Measurements from ENCODE around the gene NBDY. TPM values are rescaled to one million over a fixed set of nuclear protein-coding genes. Genes with fewer than 3 reads are reported as not detected.
"Not testable (repeated sequence)": the region's sequence is repeated elsewhere in the genome, so short reads cannot be mapped to it uniquely, and the experiment has no call there.

Gene NBDY, protein sequence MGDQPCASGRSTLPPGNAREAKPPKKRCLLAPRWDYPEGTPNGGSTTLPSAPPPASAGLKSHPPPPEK
- 10 to 100 TPM; 35.6 to 36.0 TPM for total RNA-seq

DNA sequence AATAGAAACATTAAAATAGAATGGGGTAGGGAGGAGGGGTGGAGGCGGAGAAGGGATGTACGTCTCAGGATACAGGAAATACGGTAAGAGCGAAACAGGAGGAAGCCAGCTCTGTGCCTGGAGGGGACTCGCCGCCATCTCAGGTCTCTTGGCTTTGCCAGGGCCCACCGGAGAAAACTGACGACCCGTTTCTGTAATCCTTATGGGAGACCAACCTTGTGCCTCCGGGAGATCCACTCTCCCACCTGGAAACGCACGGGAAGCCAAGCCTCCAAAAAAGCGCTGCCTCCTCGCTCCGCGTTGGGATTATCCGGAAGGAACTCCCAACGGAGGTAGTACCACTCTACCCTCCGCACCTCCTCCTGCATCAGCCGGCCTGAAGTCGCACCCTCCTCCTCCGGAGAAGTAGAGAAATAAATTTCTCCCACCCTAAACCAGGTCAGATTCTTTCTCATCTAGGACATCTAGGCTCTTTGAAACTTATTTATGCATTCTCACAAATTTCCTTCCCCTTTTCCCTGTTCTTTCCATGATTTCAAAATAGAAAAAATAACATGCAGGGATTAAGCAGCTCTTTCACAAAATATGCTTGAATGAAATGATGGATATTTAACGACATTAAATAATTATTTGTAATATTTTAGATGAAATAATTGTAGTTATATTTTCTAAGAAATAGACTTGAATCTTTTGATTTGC is at the start of gene NBDY:
NBDY (plus strand) TSS at position 92 of the 699 bp plus-strand sequence; CDS start at position 203, 111 bp downstream.
- POLR2A ChIA-PET = interaction anchor here (3.1 kb wide), 1 partner anchor 165 kb away, joined by 16 read pairs; the partner anchor contains the start of gene UBQLN2
- CTCF ChIA-PET = no interaction called here

DNA sequence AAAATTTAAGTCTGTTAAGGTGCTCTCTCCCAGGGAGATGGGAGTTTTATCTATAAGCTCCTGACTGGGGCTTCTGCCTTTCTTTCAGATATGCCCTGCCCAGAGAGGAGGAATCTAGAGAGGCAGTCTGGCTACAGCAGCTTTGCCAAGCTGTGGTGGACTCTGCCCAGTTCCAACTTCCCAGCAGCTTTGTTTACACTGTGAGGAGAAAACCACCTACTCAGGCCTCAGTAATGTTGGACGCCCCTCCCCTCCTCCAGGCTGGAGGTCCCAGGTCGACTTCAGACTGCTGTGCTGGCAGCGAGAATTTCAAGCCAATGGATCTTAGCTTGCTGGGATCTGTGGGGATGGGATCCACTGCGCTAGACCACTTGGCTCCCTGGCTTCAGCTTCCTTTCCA is 24.5 kb upstream of the NBDY start:
- POLR2A ChIA-PET = not testable (repeated sequence)

DNA sequence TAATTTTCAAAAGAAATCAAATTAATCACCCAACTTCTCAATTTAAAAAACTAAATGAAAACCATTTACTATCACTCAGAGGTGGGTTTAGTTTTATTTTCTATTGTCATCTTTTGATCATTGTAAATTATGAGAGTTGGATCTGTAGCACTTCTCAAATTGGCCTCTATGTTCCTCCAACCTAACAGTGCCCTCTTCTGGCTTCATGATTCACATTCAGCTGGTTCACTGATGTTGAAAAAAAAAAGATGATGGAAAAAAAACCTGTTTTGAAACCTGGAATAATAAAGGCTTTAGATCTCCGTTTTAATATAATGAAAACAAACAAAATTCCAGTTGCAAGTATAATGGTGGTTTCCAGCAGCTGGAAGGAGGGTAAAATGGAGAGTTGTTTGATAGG is 2.4 kb upstream of the NBDY start:
- CTCF ChIA-PET = no interaction called here
- POLR2A ChIA-PET = no interaction called here

More for the DNA sequence above, 24.5 kb upstream of the NBDY start:
- CTCF ChIA-PET = not testable (repeated sequence)

DNA sequence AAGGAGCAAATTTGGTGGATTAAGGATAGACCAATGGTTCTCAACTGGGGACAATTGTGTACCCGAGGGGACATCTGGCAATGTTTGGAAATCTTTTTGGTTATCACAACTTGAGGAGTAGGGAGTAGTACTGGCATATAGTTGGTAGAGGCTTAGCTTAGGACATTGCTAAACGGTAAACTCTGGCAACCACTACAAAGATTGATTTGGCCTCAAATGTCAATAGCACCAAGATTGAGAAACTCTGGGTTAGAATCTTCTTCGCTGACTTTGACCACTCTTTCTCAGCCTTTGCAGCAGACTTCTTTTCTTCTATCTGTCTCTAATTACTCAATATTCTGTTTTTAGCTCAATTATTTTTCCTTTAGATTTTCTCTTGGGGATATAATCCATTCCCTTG is 1.5 kb upstream of the NBDY start:
- POLR2A ChIA-PET = interaction anchor here (3.1 kb wide), 1 partner anchor 163 kb away, joined by 16 read pairs; the partner anchor contains the start of gene UBQLN2

DNA sequence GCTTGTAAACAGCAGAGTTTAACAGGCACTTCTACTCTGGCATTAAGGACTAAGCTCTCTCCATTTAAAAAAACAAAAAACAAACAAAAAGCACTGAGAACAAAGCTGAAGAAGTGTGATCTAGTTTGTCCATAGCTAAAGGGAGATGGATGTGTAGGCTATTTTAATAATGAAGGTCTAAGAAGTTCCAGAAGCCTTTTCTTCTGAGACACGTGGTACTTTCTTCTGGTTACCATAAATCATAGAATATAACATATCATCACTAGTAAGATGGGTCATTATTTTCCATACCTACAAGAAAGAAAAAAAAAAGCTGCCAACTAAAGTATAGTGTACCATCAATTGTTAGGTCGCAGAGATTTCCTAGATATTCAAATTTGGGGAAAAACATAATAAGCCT is 722 bp upstream of the NBDY start:
- POLR2A ChIA-PET = interaction anchor here (3.1 kb wide), 1 partner anchor 164 kb away, joined by 16 read pairs; the partner anchor contains the start of gene UBQLN2
- CTCF ChIA-PET = no interaction called here

More for the DNA sequence above, 1.5 kb upstream of the NBDY start:
- CTCF ChIA-PET = no interaction called here

DNA sequence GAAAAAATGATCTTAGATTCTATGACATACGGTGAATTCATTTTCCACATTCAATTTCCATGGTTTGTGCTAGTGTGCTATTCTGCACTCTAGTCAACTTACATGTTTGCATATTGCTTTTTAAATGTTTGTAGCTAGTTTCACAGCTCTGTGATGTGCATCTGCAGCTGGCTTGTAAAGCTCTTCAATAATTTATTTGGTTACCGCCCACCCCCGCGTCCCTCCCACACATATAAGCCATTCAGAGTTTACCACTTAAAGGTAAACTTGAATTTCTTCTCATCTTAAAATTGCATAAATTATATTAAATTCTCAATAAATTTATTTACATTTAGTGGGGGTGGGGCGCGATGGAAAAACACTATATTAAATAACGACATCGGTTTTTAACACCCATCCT is 291 bp upstream of the NBDY start:
- CTCF ChIA-PET = no interaction called here
- POLR2A ChIA-PET = interaction anchor here (3.1 kb wide), 1 partner anchor 165 kb away, joined by 16 read pairs; the partner anchor contains the start of gene UBQLN2

DNA sequence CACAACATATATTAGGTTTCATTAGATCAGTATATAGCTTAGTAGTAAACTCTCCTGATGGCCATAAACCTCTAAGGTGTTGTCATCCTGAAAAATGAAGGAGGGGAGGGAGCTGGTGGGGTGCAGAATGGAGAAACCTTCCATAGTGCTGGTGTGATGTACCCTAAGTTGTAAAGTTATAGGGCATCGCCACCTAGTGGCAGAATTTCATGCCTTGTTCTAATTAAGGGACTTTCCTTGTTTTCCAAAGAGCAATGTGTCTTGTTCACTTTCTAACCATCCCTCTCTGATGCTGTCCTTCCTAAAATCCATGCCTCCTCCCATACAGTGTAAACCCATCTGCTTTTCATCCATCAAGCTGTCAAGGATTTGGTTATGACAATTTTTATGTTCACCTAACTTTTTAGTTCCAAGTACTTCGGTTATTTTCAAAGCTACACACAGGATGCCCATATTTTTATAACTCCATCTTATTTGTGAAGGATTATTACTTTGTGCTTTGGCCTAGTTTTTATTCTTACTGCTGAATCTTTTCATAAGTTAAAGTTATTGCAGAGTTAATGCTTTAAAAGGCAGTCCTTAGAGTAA is 4.5 kb downstream of the NBDY start:
- CTCF ChIA-PET = interaction anchor here (1.4 kb wide), 1 partner anchor 10 kb away, joined by 3 read pairs; no protein-coding TSS in a partner anchor
- POLR2A ChIA-PET = no interaction called here

DNA sequence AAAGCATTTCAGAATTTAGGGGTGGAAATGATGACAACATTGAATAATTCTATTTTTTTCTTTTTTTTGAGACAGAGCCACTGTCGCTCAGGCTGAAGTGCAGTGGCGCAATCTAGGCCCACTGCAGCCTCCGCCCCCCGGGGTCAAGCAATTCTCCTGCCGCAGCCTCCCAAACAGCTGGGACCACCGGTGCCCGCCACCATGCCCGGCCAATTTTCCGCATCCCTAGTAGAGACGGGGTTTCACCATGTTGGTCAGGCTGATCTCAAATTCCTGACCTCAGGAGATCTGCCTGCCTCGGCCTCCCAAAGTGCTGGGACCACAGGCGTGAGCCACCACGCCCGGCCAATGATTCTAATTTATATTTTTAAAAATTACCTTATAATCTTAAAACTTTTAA is 7.2 kb downstream of the NBDY start:
- ChIA-PET POLR2A (no interaction called here), CTCF (no interaction called here)

DNA sequence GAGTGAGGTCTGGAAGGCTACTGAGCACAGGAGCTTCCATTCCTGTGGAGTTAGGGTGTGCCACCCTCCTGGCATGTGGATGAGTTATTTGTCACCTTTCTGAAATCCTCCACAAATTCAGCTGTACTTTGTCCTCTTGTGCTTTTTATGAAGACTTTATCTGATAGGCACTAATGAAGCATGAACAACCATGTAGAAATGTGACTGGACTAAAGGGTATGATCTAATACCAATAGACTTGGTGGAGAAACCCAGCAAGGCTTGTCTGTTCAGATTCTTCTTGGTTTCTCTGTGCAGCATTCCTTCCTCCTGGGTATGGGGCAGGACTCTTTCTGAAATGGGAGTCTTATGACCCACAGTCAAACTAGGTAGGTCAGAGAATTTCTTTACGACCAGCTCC is 9.6 kb downstream of the NBDY start:
- CTCF ChIA-PET = no interaction called here
- POLR2A ChIA-PET = no interaction called here

DNA sequence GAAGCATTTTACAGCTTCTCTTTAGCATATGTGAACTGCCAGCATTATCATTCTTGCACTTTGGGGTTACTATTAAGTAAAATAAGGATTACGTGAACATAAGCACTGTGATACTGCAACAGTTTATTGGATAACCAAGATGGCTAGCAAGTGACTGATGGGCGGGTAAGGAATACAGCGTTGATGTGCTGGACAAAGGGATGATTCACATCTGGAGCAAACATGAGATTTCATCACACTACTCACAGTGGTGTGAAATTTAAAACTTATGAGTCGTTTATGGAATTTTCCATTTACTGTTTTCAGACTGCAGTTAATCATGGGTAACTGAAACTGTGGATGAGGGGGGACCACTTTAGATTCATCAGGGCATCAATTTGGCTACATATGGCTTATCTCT is 16.0 kb downstream of the NBDY start:
- ChIA-PET POLR2A (no interaction called here), CTCF (no interaction called here)

DNA sequence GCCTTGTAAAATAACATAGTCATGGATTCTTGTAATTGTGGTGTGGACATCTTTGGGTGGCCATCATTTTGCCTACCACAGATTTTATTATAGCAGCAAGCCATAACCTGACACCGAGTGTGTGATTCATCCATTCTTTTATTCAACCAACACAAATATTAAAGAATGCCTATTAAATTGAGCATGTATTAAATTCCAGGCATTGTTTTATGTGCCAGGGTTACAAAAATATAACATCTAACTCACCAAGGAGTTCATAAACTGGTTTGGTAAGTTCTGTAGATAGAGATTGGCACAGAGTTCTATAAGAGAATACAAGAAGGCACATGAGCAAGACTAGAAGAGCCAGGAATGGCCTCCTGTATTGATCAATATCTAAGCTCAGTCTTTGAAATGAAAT is 18.0 kb downstream of the NBDY start:
- POLR2A ChIA-PET = no interaction called here
- CTCF ChIA-PET = no interaction called here

DNA sequence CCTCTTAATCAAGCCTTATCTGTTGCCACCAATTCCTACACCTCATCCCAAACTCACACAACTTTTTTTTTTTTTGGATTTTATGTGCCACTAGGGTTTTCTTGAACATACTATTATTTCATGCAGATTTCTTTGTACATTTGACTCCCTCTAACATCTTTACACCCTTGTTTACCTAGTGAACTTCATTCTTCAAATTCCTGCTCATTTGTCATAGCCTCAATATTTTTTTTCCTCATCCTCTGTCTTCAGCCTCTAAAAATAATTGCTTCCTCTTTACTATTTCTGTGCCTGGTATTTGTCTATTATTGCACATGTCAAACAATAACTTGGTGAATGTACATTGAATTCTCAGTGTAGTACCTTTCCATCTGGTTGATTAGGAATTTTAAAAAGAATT is 22.0 kb downstream of the NBDY start:
- CTCF ChIA-PET = no interaction called here

DNA sequence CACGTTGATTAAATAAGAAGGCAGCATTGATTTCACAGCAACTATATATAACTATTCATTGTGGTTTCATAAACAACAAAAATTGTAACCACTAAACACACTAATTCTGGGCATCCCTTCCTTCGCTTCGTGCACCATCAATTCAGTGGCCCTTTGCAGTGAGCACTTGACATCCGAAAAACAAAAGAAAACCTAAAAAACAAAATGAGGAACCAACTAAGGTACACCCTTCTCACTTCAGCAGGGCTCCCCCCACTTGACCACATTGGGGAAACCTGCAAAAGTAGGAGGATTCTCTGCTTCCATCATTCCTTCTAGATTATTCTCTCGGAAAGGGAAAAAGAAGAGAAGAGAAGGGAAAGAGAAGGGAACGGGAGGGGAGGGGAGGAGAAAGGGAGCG is 28.3 kb downstream of the NBDY start:
- ChIA-PET CTCF (no interaction called here), POLR2A (no interaction called here)

More for the DNA sequence above, 22.0 kb downstream of the NBDY start:
- POLR2A ChIA-PET = no interaction called here

DNA sequence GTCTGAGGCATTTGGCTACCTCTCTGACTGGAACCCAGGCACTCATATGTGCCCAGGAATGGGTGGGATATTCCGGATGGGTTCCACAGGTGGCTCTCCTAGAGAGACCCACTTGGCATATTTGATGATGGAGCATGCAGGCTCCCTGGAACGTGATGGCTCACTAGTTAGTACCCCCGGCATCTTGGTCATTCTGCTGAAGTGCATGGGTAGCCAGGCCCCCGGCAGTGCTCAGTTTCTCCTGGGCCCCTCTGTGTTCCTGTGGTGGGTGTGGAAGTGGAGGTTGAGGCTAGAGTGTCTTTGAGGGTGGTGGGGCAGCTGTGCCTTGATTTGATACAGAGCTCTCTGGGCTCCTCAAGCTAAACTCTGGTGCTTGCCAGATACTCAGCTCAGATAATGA is 29.4 kb downstream of the NBDY start:
- ChIA-PET CTCF (no interaction called here), POLR2A (no interaction called here)

DNA sequence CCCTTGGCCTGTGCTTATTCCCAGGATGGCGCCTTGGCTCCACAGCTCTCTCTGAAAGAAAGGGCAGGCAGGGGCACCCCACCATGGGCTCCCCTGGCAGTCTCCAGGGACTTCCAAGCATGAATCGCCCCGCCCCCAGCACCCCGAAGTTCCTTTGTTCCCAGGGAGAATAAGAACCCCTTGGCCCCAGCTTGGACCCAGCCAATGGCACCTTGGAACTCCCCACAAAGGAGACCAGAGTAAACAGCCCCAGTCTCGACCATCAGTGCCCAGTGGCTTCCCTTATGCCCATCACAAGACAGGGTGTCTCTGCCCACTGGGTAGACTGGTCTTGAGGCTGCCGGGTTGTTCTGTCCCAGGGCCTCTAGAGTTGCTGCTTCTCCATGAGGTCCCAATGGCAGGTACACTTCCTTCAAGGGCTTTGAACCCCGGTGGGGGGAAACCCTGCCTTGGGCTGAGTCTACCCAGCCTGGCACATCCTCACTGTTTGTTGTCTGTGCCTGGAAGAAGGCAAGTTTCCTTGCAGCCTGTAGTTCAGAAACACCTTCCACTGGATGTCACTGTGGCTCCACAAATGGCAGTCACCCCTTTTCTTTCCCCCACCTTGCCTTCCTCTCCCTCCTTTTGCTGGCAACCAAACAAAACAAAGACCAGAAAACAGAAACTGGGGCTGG is 30.8 kb downstream of the NBDY start:
- ChIA-PET POLR2A (no interaction called here), CTCF (no interaction called here)

DNA sequence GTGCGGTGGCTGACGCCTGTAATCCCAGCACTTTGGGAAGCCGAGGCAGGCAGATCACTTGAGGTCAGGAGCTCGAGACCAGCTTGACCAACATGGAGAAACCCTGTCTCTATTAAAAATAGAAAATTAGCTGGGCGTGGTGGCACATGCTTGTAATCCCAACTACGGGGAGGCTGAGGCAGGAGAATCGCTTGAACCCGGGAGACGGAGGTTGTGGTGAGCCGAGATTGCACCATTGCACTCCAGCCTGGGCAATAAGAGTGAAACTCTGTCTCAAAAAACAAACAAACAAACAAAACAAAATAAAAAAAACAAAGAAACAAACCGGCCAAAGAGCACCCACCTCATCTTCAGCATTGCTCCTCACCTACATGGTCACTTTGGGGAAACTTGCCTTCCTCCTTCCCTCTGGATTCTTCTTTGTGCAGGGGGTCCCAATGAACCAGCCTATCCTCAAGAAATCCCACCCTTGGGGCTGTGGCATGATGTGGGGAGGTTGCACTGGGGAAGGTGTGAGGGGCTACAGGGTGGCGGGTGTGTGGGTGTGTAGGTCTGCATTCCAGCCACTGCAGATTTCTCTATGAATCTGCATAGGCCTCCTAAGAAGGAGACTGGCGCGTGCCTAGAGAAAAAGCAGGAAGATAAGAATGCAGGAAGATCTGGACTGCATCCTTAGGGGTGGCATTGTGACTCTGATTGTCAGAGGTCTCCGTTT is 31.5 kb downstream of the NBDY start:
- POLR2A ChIA-PET, CTCF ChIA-PET: not testable (repeated sequence)

DNA sequence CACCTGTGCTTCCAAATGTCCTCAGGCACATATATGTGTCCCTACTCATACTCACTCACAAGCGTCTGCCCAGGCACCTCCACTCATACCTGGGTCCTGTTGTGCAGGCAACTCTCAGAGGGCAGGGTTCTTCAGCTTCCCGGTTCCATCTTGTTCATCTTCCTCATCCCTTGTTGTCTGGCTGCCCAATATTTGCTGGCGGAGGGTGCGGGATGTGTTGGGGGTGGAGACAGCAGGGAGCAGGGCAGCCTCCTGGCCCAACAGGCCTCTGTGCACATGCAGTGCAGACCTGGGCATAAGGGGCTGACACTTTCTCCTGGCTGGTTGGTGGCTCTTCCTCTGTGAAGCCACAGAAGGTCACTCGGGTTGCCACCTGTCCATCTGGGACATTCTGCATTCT is 32.1 kb downstream of the NBDY start:
- ChIA-PET CTCF (no interaction called here), POLR2A (no interaction called here)

DNA sequence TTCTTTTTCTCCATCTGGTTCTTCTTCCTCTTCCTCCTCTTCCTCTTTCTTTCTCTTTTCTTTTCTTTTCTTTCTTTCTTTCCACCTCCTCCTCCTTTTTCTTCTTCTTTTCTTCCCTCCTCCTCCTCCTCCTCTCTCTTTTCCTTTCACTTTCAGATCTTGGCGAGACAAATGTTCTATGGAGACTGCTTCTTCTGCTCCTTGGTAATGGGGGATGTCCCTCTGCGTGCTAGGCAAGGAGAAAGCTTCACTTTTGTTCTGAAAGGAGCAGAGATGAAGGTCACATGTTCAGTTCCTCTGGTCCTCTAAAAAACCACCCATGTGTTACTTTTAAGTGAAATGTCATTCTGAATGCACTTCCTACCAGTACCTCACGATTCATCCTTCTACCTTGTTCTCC is 33.2 kb downstream of the NBDY start:
- ChIA-PET CTCF (no interaction called here), POLR2A (no interaction called here)

DNA sequence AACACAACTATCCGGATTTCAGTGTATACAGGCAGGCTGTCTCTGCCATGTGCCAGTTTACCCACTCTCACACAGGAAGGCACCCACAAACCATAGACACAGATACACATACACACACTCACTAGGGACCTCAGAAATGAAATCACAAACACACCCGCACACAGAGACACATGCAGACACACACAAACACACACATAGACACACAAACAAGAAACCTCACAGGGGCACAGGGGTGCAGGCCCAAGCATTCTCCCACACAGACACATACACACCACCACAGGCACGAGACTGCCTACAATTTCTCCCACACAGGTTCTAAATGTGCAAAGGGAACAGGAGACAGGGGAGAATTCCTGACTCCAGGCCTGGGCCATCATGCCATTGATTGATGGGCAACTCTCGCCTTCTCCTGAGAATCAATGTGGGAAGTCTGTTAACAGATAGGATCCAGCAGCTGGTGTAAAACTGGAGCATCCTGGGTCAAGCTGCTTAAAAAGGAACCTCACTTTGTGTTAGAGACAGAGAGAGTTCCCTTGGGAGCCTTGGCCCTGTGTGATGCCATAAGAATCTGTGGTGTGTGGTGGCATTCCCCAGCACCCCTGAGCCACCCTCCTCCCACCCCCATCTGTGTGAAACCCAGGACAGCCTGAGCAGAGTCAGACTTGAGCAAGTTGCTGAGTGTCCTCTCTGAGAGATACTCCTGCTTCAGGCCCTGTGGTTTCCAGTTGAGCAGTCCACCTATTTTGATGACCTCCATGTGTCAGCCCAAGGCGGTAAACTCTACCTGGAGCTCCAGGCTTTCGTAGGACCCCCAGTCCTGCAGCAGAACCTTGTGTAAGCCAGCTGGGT is 33.9 kb downstream of the NBDY start:
- ChIA-PET CTCF (interaction anchor here (1.3 kb wide), 1 partner anchor 215 kb away, joined by 7 read pairs; no protein-coding TSS in a partner anchor), POLR2A (no interaction called here)

All from activated CD8-positive, alpha-beta memory T cell treated with anti-CD3 and anti-CD28 coated beads for 36 hours (primary cell).